Colonic mucosa (tissue), 4 donors: ENCODE measurements around the gene TMPRSS5. TPM values are rescaled to one million over a fixed set of nuclear protein-coding genes. Genes with fewer than 3 reads are reported as not detected.

Experiments used
- DNase-seq: peaks from one replicate; pipeline ENCODE4 v3.0.0-alpha.2; 2020
- H3K27ac ChIP-seq: fragments of 200-600 bp; one replicate; pipeline ENCODE4 v1.8.0; 2021
- H3K27me3 ChIP-seq: fragments of 200-600 bp; one replicate; pipeline ENCODE4 v1.8.0; 2021
- H3K36me3 ChIP-seq: fragments of 200-600 bp; one replicate; pipeline ENCODE4 v1.8.0; 2021
- H3K4me1 ChIP-seq: fragments of 200-600 bp; one replicate; pipeline ENCODE4 v1.8.0; 2021; ENCODE audit warnings: mild to moderate bottlenecking
- H3K4me3 ChIP-seq: fragments of 200-600 bp; one replicate; pipeline ENCODE4 v1.8.0; 2021
- H3K9ac ChIP-seq, 2 donors: one replicate each; pipeline ENCODE4 v1.7.0; 2013; ENCODE audit warnings: control low read depth in 2 of 2, low read depth in 2 of 2, low read length in 2 of 2
- H3K9me3 ChIP-seq: fragments of 200-600 bp; one replicate; pipeline ENCODE4 v1.8.0; 2021
- CTCF ChIP-seq: fragments of 200-600 bp; IDR thresholded peaks from one replicate; pipeline ENCODE4 v1.8.0; 2022; ENCODE audit warnings: antibody characterized with exemption, mild to moderate bottlenecking
- intact Hi-C: fragments of 100-400 bp; cut with DNase I; formaldehyde crosslinking; loops from one replicate; pipeline ENCODE4 v1.14.1; 2022
- total RNA-seq, 2 donors: library from RNA; stranded (reverse); fragmentation: NEBNext Ultra II Directional in 1 of 2; extraction: Animal tissue kit (Norgen Biotek cat#: 25700) in 1 of 2; gene quantifications; one replicate each; pipeline ENCODE4 v1.2.1, GENCODE V29; 2021
- donor health status: healthy.
- donor health status: DM: no; HTN: no; CAD: no.
- donor health status: DM: no; HTN: no; CAD: no.

TMPRSS5 gene
- total RNA-seq, 2 donors from 2014 or later = 0.11 to 0.59 TPM

DNA sequence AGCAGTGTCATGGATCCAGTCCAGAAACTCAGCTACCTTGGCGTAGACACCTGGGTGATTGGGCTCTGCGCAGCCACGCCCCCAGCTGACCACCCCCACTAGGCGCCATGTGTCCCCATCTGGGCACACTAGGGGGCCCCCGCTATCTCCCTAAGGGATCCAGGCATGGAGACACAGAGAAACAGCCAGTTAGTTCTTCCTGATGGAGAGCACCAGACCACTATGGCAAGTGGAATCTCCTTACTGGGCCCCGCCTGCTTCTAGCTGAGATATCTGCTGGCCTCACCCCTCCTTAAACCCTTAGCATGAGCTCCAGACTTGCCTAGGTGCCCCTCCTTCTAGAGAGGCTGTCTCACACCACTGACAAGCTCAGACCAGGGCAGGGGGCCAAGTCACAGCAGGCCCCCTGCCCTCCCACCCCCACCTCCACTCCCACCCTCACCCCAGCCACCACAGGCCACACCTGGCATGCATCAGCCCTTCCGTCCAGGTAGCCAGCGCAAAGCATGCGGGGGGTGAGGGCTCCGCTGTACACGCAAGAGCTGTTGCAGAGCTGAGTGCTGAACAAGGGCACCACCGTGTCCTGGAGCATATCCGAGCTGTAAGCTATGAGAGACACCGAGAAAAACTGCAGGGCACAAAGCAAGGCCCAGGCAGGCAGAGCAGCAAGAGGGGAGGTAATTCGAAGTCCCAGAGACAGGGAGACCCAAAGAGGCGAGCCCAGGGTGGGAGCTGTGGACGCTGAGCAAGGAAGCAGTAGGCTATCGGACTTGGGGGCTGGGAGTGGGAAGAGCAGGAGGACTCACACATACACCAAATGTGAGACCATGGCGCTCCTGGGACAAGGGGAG lies 16.1 kb downstream of the TMPRSS5 start:
- Histone ChIP-seq H3K9me3 (no peaks in the 10 kb centered on the region), H3K4me1 (peaks cover 4% of the 10 kb centered on the region), H3K4me3 (no peak overlapping the region), H3K27me3 (no peaks in the 10 kb centered on the region), H3K36me3 (no peaks in the 10 kb centered on the region), H3K9ac (no peak overlapping the region), H3K27ac (no peak overlapping the region)
- no peak for TF ChIP-seq CTCF
- no peak for DNase-seq
- intact Hi-C loops = no loop called here

DNA sequence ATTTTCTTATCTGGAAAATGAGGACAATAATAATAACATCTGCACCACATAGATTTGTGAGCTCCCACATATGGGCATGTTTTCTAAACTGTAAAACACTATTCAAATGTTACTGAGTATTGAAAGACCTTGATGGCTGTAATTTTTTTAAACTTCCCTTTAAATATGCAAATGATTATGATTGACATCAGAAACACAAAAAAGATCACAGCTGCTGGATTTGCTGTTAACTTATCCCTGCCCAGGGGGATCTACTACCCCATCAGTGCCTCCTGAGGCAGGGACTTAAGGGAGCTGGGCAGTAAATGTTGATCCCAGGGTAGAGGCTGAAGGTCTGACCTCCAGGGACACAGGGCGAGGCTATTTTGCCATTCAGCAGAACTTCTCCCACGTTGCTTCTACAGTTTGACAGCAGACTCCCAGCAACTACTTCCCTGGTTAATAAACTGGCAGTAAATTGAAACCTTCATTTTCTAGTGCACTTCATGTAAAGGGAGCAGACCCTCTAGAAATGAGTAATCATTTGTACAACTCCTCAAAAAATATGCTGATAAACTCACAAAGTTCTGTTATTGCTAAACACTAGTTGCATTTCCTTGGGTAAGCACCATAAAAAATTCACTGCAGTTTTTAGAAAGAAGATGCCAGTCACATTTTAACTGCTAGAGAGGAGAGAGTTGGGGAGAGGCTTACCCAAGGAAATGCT lies 20.3 kb downstream of the TMPRSS5 start:
- intact Hi-C loops = no loop called here
- no peak overlapping the region for H3K4me3 ChIP-seq
- H3K27ac ChIP-seq = no peak overlapping the region
- H3K9ac ChIP-seq = no peak overlapping the region
- DNase-seq = no peak
- H3K27me3 ChIP-seq = no peaks in the 10 kb centered on the region
- peaks cover 1% of the 10 kb centered on the region for H3K4me1 ChIP-seq
- H3K36me3 ChIP-seq = no peaks in the 10 kb centered on the region
- no peaks in the 10 kb centered on the region for H3K9me3 ChIP-seq
- no peak for TF ChIP-seq CTCF

DNA sequence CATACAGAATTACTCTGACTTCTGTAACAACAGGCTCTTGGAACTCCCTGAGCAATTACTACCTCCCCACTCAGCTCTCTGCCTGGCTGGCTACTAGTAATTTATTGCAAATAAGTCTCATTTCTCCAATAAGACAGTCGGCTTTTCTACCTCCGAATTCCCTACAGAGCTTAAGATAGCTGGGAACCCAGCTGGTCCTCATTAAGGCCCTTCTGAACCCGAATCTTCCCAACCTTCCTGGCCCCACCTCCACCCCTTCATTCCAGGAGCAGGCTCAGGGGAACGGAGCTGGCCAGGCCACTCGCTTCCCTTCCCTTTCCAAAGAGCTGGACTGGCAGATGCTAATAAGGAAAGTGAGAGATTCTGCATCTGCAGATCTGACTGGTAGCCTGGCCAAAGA lies 21.6 kb downstream of the TMPRSS5 start:
- intact Hi-C loops = no loop called here
- Histone ChIP-seq H3K4me1 (no peaks in the 10 kb centered on the region), H3K4me3 (no peak overlapping the region), H3K36me3 (no peaks in the 10 kb centered on the region), H3K27ac (no peak overlapping the region), H3K9ac (no peak overlapping the region), H3K27me3 (no peaks in the 10 kb centered on the region), H3K9me3 (no peaks in the 10 kb centered on the region)
- DNase-seq = no peak
- TF ChIP-seq CTCF = no peak

DNA sequence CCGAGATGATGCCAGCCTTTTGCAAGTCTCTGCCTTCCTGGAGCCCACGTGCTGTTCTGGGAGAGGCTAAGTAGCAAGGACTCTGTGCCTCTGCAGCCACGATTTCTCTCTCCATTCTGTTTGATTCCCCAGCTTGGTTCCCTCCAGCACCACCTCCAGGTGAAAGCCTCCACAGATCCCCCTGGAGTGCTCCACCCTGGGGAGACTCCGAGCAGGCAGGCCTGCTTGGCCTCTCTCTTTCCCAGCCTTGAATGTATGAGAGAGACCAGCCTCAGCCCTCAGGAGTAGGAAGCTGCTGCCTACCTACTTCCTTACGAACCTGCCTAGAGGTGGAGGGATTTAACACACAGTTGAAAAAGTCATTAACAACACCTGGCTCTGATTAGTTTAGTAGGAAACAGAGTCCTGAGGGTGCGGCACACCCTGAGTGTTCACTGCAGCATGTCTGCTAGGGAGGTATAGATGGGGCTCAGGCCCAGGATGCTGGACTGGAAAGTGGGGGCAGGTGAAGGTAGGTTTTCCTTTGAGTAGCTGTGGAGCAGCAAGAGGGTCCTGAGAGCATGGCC lies 22.5 kb downstream of the TMPRSS5 start:
- Histone ChIP-seq H3K9me3 (no peaks in the 10 kb centered on the region), H3K4me1 (no peaks in the 10 kb centered on the region), H3K27me3 (no peaks in the 10 kb centered on the region), H3K4me3 (no peak overlapping the region), H3K9ac (no peak overlapping the region), H3K27ac (no peak overlapping the region), H3K36me3 (no peaks in the 10 kb centered on the region)
- no peak for TF ChIP-seq CTCF
- no peak for DNase-seq
- intact Hi-C loops = no loop called here

DNA sequence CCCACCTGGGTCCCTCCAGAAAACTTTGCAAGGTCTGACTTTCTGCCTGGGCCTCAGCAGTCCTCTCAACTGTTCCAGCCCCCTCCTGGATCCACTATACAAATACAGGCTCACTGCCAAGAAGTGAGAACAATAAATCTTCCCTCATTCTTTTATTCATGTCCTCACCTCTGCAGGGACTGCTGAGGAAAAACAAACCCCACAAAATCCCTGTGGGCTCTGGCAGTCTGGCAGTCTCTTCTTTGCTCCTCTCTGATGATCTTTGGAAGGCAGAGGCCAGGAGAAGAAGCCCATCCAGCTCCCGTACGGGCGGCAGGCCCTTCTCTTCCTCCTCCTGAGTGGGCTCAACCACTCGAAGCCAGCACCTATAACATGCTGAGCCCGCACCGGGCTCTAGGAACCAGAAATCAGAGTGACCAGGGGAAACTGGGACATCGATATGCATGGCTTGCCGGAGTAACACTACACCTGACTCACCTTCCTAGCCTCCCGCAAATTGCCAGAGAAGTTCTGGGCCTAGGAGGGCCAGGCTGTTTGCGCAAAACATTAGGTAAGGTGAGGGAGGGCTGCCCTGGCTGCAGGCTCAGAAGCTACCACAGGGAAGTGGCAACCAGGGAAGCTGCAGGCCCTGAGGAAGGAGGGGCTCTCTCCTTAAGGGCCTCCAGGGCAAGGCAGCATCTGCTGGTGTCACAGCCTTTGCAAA lies 24.2 kb downstream of the TMPRSS5 start:
- Histone ChIP-seq H3K9me3 (no peaks in the 10 kb centered on the region), H3K4me1 (no peaks in the 10 kb centered on the region), H3K27ac (no peak overlapping the region), H3K27me3 (no peaks in the 10 kb centered on the region), H3K9ac (no peak overlapping the region), H3K36me3 (no peaks in the 10 kb centered on the region), H3K4me3 (no peak overlapping the region)
- DNase-seq = no peak
- no peak for TF ChIP-seq CTCF
- intact Hi-C loops = no loop called here
